Vagina (tissue), 2 donors: ENCODE data around the gene ACTL7A. TPM values are rescaled to one million over a fixed set of nuclear protein-coding genes. Genes with fewer than 3 reads are reported as not detected.
"Not testable (repeated sequence)": the region's sequence is repeated elsewhere in the genome, so short reads cannot be mapped to it uniquely, and the experiment has no call there.

ENCODE experiments used
- DNase-seq, 2 donors: peaks; one replicate each; pipeline ENCODE4 v3.0.0-alpha.2; 2017; ENCODE audit errors: extremely low spot score in 2 of 2
- H3K27ac ChIP-seq: fragments of 200-600 bp; sonication (generic); one replicate; pipeline ENCODE4 v1.5.1; 2019
- H3K27me3 ChIP-seq: fragments of 200-600 bp; sonication (generic); one replicate; pipeline ENCODE4 v1.5.1; 2019
- H3K36me3 ChIP-seq, 2 donors: fragments of 200-600 bp; sonication (generic); one replicate each; pipeline ENCODE4 v1.5.1; 2017 to 2019
- H3K4me1 ChIP-seq: fragments of 200-600 bp; sonication (generic); one replicate; pipeline ENCODE4 v1.5.1; 2019
- H3K4me3 ChIP-seq, 2 donors: fragments of 200-600 bp; sonication (generic); 1 replicate in 1 of 2; 2 replicates in 1 of 2; pipeline ENCODE4 v1.5.1; 2016 to 2019
- H3K9me3 ChIP-seq: fragments of 200-600 bp; sonication (generic); one replicate; pipeline ENCODE4 v1.5.1; 2019
- POLR2A ChIP-seq, 2 donors: fragments of 450-650 bp; IDR thresholded peaks; one replicate each; pipeline ENCODE4 v1.6.1; 2017; ENCODE audit warnings: antibody characterized with exemption in 2 of 2, mild to moderate bottlenecking in 2 of 2, moderate library complexity in 2 of 2
- POLR2AphosphoS5 ChIP-seq, 2 donors: sonication (generic); formaldehyde crosslinking; IDR thresholded peaks; one replicate each; pipeline ENCODE4 v1.9.0; 2017; ENCODE audit warnings: antibody characterized with exemption in 2 of 2, mild to moderate bottlenecking in 2 of 2, low read depth in 1 of 2; ENCODE audit not compliant: insufficient read depth in 1 of 2
- intact Hi-C: fragments of 100-400 bp; cut with DNase I; formaldehyde crosslinking; loops from one replicate; pipeline ENCODE4 v1.15.1; 2023
- total RNA-seq: library from RNA; depleted of rRNA; stranded (reverse); fragments of >200 nt; gene quantifications from one replicate; pipeline ENCODE4 v1.2.3, GENCODE V29; 2016
- TF ChIP-seq, protein P1 (sequence below), 3 experiments: fragments of 450-650 bp in 2 of 3; fragments of 200-600 bp in 1 of 3; sonication (generic) in 1 of 3; IDR thresholded peaks; one replicate each; pipeline ENCODE4 v1.5.1; 2017 to 2019; ENCODE audit warnings: antibody characterized with exemption in 3 of 3, mild to moderate bottlenecking in 2 of 3, moderate library complexity in 2 of 3

ACTL7A gene
- total RNA-seq, 1 donor from 2014 or later, result not detected

DNA sequence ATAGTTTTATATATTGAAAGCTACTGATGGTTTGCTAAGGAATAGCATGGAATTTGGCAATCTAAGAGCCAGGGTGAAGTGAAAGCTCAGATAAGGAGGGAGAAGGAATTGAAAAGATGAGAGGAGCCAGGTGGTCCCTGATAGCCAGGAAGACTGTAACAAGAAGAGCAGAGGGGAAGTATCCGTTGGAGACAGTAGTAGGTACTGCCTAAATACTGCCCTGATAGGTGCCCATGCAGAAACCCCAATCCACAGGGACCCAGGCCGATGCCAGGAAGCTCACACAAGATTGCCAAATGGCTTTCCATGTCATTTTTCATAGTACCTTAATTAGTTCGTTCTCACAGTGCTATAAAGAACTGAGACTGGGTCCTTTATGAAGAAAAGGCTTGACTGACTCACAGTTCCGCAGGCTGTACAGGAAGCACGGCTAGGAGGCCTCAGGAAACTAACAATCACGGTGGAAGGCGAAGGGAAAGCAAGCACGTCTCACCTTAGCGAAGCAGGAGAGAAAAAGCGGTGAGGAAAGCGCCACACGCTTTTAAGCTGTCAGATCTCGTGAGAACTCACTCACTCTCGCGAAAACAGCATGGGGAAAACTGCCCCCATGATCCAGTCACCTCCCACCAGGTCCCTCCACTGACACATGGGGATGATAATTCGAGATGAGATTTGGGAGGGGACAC, 19.3 kb upstream of the ACTL7A start:
- no peak overlapping the region for H3K4me3 ChIP-seq
- no peaks in the 10 kb centered on the region for H3K9me3 ChIP-seq
- no peaks in the 10 kb centered on the region for H3K4me1 ChIP-seq
- intact Hi-C loops, result no loop called here
- TF ChIP-seq POLR2AphosphoS5 (IDR thresholded peaks at IDR 0.05; ENCODE audit: insufficient read depth in 1 of 2, low read depth in 1 of 2) (no peak), POLR2A (IDR thresholded peaks at IDR 0.05) (no peak)
- TF ChIP-seq, protein P1, sequence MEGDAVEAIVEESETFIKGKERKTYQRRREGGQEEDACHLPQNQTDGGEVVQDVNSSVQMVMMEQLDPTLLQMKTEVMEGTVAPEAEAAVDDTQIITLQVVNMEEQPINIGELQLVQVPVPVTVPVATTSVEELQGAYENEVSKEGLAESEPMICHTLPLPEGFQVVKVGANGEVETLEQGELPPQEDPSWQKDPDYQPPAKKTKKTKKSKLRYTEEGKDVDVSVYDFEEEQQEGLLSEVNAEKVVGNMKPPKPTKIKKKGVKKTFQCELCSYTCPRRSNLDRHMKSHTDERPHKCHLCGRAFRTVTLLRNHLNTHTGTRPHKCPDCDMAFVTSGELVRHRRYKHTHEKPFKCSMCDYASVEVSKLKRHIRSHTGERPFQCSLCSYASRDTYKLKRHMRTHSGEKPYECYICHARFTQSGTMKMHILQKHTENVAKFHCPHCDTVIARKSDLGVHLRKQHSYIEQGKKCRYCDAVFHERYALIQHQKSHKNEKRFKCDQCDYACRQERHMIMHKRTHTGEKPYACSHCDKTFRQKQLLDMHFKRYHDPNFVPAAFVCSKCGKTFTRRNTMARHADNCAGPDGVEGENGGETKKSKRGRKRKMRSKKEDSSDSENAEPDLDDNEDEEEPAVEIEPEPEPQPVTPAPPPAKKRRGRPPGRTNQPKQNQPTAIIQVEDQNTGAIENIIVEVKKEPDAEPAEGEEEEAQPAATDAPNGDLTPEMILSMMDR (IDR thresholded peaks at IDR 0.05), result no peak
- no peaks in the 10 kb centered on the region for H3K36me3 ChIP-seq
- no peaks in the 10 kb centered on the region for H3K27me3 ChIP-seq
- DNase-seq, result peak; percentile 25 to 65
- H3K27ac ChIP-seq, result no peak overlapping the region

DNA sequence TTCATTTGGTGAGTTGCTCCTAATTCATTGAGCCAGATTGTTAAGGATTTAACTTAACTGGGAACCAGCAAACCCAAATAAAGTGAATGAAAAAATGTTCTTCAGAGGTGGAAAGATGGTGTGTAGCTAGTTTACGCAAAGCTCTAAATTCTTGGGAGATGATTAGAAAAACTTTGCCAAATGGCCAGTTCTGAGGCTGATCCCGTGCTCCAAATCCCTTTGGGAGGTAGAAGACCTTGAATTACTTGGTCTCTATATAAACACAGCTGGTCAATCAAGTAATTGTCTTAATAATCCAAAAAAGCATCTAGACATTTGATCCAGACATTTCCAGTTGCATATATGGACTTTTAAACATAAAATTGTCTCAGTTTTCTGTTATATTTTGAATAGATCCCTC, 17.7 kb upstream of the ACTL7A start:
- no peaks in the 10 kb centered on the region for H3K27me3 ChIP-seq
- H3K4me1 ChIP-seq, result no peaks in the 10 kb centered on the region
- H3K4me3 ChIP-seq, result no peak overlapping the region
- H3K27ac ChIP-seq, result no peak overlapping the region
- peak in 1 of 2 donors; percentile 11 for DNase-seq
- H3K9me3 ChIP-seq, result no peaks in the 10 kb centered on the region
- TF ChIP-seq POLR2A (IDR thresholded peaks at IDR 0.05), result no peak
- TF ChIP-seq, protein P1 (IDR thresholded peaks at IDR 0.05), result no peak
- no peak for TF ChIP-seq POLR2AphosphoS5 (IDR thresholded peaks at IDR 0.05; ENCODE audit: insufficient read depth in 1 of 2, low read depth in 1 of 2)
- intact Hi-C loops, result no loop called here
- no peaks in the 10 kb centered on the region for H3K36me3 ChIP-seq

DNA sequence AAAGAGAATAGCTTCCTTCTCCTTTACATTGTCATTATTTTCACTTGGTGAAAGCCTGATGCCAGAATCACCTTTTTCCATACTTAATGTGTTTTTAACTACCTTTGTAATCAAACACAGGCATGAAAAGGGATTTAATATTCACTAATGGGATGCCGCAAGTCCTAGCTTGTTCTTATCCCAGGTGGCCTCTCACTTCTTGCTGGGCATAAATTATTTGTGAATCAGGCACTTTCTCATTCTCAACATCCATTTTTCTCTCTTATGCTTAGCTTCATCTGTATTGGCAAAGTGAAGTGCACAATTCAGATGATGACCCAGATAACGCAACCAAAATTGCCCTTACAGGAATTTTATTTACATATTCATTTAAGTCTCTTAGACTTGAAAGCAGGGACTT, 17.2 kb upstream of the ACTL7A start:
- Histone ChIP-seq H3K27ac (no peak overlapping the region), H3K4me1 (no peaks in the 10 kb centered on the region), H3K36me3 (no peaks in the 10 kb centered on the region), H3K9me3 (no peaks in the 10 kb centered on the region), H3K4me3 (no peak overlapping the region), H3K27me3 (no peaks in the 10 kb centered on the region)
- TF ChIP-seq, protein P1 (IDR thresholded peaks at IDR 0.05), result no peak
- intact Hi-C loops, result no loop called here
- peak in 1 of 2 donors; percentile 6 for DNase-seq

DNA sequence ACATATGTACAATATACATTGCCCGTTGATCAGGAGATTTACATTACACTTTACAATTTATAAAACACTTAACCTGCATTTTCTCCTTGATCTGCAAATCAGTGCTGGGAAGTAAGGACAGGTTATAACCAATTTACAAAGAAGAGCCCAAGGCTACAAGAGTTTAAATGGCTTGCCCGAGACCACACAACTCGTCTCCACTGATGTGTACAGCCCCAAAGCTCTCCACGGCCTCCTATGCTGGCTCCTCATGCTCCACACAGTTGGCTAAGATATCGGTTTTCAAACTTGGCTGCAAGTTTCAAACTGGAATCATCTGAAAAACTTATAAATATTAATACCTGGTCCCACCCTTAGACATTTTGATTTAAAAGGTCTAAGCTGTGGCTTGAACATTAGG, 16.6 kb upstream of the ACTL7A start:
- Histone ChIP-seq H3K4me3 (no peak overlapping the region), H3K4me1 (no peaks in the 10 kb centered on the region), H3K36me3 (no peaks in the 10 kb centered on the region), H3K9me3 (no peaks in the 10 kb centered on the region), H3K27ac (no peak overlapping the region), H3K27me3 (no peaks in the 10 kb centered on the region)
- TF ChIP-seq POLR2A (IDR thresholded peaks at IDR 0.05) (no peak), POLR2AphosphoS5 (IDR thresholded peaks at IDR 0.05; ENCODE audit: insufficient read depth in 1 of 2, low read depth in 1 of 2) (no peak)
- TF ChIP-seq, protein P1 (IDR thresholded peaks at IDR 0.05), result no peak
- DNase-seq, result peak; percentile 14 to 27
- intact Hi-C loops, result no loop called here

DNA sequence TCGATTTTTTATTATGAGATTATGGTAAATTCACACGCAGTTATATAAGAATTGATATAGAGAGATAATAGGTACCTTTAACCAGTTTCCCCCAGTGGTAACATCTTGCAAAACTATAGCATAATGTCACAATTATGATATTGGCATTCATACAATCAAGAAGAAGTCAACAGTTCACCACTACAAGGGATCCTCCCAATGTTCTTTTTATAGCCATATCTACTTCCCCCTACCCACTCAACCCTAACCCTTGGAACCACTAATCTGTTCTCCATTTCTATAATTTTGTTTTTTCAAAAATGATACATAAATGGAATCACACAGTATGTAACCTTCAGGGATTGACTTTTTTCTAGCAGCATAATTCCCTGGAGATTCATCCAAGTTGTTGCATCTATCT, 16.1 kb upstream of the ACTL7A start:
- TF ChIP-seq POLR2AphosphoS5 (IDR thresholded peaks at IDR 0.05; ENCODE audit: insufficient read depth in 1 of 2, low read depth in 1 of 2) (no peak), POLR2A (IDR thresholded peaks at IDR 0.05) (no peak)
- TF ChIP-seq, protein P1 (IDR thresholded peaks at IDR 0.05), result no peak
- no peak for DNase-seq
- H3K4me3 ChIP-seq, result no peak overlapping the region
- H3K9me3 ChIP-seq, result no peaks in the 10 kb centered on the region
- H3K36me3 ChIP-seq, result no peaks in the 10 kb centered on the region
- intact Hi-C loops, result no loop called here
- no peaks in the 10 kb centered on the region for H3K4me1 ChIP-seq
- H3K27ac ChIP-seq, result no peak overlapping the region
- no peaks in the 10 kb centered on the region for H3K27me3 ChIP-seq

DNA sequence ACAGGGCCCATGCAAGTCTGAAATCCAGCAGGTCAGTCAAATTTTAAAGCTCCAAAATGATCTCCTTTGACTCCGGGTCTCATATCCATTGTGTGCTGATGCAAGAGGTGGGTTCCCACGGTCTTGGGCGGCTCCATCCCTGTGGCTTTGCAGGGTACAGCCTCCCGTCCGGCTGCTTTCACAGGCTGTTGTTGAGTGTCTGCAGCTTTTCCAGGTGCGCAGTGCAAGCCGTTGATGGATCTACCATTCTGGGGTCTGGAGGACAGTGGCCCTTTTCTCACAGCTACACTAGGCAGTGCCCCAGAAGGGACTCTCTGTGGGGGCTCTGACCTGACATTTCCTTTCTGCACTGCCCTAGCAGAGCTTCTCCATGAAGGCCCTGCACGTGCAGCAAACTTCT, 13.8 kb upstream of the ACTL7A start:
- H3K27ac ChIP-seq, intact Hi-C loops, H3K4me3 ChIP-seq, H3K4me1 ChIP-seq, H3K36me3 ChIP-seq, H3K9me3 ChIP-seq, H3K27me3 ChIP-seq: not testable (repeated sequence)
- peak; percentile 29 to 70 for DNase-seq
